ENCODE data around the gene TMPRSS9.
"Not testable (repeated sequence)": the region's sequence is repeated elsewhere in the genome, so short reads cannot be mapped to it uniquely, and the experiment has no call there.

The TMPRSS9 gene

DNA sequence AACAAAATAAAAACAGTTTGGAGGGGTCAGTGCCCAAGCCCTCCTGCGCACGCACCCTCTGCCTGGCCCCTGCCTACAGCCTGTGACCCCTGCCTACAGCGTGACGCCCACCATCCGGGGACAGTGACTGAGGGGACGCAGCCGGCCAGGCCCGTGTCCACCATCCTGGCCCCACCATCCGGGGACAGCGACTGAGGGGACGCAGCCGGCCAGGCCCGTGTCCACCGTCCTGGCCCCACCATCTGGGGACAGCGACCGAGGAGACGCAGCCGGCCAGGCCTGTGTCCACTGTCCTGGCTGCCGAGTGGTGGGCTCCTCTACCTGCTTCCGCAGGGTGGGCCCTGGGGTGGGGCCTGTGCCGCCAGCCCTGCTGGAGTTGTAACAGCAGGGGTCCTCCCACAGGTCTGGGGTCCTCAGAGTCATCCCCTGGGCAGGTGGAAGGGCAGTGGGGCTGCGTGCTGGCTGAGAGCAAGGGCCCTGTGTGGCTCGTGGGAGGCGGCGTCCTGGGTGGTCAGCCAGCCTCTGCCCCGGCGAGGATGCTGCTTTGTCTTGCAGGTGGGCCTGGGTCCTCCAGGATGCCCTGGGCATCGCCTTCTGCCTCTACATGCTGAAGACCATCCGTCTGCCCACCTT lies 17.3 kb upstream of the TMPRSS9 start:
- DNase-seq = no peak

DNA sequence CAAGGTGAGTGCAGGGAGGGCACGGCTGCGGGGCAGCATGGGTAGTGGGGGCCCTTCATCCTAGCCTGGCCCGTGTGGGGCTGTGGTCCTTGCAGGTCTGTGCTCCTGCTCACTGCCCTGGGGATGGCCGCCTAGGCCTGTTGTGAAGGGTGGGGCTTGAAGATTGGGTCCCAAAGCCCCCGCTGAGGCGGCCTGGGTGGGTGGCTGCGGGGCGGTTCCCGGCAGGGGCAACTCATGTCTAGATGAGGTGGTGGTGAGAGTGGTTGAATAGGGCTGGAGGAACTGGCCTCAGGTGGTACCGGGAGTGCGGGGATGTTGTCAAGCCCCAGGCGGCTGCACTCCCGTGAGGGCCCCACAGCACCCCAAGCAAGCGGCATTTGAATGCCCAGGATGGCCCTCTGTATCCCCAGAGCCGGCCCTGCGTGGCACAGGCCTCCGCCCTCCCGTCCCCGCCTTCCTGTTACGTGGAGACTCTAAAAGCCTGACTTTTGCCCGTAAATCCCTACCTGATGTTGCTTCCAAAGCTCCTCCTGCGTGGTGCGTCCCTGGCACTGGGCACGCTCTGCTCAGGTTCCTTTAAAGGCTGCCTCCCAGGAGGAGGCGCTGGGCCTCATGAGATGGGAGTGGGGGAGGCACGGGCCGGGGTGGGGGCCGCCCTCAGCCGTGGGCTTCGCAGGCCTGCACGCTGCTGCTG lies 16.6 kb upstream of the TMPRSS9 start:
- no peak for DNase-seq

DNA sequence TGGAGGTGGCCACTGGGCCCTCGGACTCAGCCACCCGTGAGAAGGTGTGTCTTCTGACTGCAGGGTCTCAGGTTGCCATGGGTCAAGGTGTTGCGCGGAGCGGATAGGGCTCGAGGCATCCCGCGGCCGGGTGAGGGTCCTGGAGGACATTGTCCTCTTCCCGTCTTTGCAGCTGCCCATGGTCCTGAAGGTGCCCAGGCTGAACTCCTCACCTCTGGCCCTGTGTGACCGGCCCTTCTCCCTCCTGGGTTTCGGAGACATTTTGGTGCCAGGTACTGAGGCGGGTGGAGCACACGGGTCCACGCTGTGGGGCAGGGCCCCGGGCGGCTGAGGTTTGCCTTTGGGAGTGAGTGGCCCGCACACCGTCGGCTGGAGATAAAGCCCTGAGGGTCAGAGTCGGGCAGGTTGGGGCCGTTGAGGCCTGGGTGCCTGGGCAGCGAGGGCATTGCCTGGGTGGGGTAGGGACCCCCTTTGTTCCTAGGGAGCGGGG lies 15.6 kb upstream of the TMPRSS9 start:
- no peak for DNase-seq

DNA sequence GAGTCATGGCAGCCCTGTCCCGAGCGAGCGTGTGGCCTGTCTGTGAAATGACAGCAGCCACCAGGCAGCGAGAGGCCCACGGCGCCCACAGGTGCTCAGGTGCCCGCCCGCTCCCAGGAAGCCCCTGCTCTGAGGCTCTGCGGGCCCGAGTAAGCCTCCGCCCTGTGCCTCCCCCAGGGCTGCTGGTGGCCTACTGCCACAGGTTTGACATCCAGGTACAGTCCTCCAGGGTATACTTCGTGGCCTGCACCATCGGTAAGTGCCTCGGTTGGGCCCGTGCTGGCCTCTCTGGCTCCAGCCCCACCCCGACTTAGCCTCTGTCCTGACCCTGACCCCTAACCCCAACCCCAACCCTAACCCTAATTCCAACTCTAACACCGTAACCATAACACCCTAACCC lies 15.0 kb upstream of the TMPRSS9 start:
- DNase-seq = no peak

DNA sequence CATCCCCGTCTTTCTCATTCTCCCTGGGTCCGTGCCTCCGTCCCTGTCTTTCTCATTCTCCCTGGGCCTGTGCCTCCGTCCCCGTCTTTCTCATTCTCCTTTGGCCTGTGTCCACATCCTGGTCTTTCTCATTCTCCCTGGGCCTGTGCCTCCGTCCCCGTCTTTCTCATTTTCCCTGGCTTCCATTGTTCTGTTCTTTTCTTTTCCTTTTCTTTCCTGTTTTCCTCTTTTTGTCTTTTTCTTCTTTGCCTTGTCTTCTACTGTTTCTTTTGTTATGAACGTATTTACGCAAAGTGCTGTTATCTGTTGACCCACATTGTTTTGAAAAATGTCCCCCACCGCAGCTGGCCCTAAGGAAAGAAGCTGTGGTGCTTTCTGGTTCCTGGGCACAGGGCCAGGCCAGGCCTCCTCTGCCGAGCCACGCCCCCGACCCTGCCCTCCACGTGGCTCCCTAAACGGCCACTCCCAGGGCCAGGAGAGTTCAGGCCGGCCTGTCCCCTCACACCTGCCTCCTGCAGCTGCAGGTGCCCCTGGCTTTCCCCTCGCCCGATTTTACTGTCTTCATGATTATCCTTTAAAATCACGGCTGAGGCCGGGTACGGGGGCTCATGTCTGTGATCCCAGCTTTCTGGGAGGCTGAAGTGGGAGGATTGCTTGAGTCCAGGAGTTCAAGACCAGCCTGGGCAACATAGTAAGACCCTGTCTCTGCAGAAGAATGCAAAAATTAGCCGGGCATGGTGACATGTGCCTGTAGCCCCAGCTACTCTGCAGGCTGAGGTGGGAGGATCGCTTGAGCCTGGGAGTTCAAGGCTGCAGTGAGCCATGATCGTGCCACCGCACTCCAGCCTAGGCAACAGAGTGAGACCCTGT lies 14.0 kb upstream of the TMPRSS9 start:
- no peak for DNase-seq

DNA sequence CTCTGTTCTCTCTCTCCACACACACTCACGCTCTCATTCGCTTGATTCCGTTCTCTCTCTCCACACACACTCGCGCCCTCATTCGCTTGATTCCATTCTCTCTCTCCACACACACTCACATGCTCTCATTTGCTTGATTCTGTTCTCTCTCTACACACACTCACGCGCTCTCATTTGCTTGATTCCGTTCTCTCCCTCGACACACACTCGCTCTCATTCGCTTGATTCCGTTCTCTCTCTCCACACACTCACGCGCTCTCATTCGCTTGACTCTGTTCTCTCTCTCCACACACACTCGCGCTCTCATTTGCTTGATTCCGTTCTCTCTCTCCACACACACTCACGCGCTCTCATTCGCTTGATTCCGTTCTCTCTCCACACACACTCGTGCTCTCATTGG lies 10.2 kb upstream of the TMPRSS9 start:
- not testable (repeated sequence) for DNase-seq

DNA sequence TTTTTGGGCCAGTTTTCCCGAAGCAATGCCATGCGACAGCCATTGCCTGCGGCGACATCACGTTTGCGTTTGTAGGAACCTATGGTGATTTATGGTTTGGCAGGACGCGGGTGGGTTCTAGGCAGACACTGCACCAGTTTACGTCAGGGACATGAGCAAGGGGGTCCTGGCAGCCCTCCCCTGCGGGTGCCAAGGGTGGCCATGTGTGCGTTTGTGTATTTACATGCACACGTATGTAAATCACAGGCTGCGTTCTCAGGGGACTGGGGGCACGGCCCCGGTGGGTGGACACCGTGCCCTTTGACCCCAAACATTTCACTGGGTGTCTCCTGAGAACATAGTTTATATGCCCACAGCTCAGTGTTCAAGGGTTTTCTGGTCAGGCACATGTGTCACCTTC lies 9.4 kb upstream of the TMPRSS9 start:
- DNase-seq = no peak

DNA sequence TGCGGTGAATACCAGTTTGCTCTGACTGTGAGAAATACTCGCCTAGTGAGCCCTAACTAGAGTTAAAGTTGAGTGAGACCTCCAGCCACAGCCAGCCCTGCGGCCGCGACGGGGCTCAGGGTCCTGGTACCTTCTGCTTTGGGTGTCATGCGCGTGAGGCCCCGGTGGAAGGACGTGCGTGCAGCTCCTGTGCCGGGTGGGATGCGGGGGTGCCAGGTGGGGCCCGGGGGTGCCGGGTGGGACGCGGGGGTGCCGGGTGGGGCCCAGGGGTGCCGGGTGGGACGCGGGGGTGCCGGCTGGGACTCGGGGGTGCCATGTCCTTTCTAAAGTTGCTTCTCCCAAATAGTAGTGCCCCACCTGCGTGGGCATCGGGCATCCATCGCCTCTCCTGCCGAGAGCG lies 8.5 kb upstream of the TMPRSS9 start:
- DNase-seq = no peak

DNA sequence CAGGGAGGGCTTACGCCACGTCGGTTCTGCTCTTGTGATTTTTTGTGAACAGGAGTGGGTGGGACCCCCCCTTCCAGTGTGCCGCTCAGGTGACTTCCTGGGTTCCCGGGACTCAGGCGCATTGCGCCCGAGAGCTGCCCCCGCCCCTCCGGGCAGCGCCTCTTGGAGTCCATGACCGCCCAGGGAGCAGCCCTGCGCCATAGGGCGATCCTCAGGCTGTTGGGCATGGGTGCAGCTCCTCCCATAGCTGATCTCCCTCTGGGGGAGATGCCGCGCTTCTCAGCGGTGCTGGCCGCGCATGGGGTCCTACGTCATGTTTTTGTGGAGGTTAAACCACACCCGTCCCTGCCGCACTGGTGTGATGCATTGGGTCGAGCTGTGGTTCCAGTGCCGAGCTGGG lies 7.9 kb upstream of the TMPRSS9 start:
- DNase-seq = no peak

DNA sequence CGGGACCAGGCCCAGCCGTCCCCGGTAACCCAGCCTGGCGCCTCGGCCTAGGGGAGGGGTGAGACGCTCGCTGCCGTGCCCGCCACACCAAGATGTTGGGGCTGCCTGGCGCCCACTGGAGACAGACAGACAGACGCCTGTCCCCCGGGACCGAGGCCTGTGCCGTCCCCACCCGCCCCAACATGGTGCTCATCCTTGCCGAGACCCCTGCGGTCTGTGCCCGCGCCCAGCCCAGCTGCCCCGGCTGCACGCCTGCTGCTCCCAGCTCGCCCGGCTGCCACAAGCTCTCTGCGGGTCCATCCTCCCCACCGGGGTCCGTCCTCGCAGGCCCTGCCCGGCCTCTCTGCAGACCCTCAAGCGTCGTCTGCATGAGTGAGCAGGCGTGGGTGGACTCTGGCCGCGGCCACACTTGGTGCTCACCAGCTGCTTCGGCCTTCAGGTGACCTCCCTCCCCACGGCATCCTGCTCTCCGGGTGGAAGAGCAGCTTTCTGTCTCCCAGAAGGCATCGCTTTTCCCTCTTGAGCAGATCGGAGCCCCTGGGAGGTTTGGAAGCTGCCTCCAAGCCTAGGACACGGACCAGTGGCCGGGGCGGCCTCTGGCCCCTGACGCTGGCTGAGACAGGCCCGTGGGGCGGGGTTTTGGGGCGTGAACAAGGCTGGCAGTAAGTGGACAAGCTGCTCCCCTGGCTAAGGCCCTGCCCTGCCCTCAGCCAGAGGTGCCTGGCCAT lies 6.7 kb upstream of the TMPRSS9 start:
- DNase-seq = no peak

DNA sequence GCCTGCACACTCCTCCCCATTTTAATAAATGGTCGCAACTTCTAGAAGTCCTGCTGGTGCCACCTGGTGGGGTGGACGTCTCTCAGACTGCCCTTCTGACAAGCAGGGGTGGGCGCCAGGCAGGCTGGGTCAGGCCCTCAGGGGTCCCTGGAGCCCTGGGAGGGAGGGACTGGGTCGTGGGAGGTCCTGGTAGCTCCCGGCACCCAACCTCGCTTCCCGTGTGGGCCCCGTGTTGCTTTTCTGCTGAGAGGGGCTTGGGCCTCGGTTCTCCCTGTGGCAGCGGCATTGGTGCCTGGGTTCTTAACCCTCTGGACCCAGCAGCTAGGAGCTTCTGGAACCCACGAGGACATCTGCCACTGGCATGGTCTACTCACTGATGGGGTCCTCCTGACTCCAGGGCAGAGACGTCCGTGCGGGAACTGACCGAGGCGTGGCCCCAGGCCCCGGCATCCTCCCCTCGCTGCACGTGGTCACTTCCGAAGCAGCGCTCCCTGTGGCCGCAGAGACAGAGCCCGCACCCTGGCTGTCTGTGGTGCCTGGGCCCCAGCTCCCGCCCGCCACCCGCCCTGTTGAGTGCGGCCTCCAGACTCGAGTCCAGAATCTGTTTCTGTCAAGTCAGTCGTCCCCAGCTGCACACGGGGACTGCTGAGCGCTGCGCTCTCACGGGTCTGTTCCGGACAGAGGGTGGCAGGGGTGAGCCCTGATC lies 6.0 kb upstream of the TMPRSS9 start:
- no peak for DNase-seq

DNA sequence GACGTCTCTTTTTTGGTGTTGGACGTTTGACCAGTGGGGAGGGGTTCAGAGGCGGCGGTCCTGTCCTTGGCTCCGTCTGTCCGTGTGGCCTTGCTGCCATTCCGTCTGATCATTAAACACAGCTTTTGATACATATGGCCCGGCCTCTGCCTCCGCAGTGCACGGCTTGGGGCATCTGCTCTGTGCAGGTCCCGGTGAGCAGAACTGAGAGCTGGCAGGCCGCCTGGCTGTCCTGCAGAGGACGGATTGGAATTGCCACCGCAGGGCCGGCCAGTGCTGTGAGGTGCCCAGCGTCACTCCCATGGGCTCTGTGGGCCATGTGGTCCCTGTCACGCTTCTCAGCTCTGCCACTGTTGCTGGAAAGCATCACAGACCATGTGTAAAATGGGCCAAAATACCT lies 5.4 kb upstream of the TMPRSS9 start:
- no peak for DNase-seq

DNA sequence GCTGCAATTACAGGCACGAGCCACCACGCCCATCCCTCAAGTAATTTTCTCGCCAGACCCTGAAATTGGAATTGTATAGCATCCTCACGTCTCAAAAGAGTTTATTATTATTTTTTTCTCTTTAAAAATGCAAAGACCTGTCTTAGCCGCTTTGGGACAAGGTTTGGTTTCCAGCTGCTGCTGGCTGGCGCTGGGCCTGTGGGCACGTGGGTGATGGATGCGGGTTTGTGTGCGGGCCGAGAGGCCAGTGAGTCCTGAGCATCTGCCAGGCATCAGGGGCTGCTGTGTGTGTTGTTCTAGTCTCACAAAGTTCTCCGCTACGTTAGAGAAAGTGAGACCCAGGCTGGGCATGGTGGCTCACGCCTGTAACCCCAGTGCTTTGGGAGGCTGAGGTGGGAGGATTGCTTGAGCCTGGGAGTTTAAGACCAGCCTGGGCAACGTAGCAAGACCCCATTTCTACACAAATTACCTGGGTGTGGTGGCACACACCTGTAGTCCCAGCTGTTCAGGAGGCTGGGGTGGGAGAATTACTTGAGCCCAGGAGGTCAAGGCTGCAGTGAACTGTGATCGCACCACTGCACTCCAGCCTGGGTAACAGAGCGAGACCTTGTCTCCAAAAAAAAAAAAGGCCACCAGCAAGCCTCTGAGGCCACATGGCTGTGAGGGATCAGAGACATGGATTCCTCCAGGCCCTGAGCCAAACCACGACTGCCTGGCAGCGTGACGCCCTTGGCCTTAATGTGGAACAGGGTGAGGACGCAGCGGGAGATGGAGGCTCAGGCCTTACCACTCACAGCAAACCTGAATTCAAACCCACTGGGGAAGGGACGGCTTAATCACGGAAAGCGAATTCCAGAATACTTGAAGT lies 4.7 kb upstream of the TMPRSS9 start:
- no peak for DNase-seq

DNA sequence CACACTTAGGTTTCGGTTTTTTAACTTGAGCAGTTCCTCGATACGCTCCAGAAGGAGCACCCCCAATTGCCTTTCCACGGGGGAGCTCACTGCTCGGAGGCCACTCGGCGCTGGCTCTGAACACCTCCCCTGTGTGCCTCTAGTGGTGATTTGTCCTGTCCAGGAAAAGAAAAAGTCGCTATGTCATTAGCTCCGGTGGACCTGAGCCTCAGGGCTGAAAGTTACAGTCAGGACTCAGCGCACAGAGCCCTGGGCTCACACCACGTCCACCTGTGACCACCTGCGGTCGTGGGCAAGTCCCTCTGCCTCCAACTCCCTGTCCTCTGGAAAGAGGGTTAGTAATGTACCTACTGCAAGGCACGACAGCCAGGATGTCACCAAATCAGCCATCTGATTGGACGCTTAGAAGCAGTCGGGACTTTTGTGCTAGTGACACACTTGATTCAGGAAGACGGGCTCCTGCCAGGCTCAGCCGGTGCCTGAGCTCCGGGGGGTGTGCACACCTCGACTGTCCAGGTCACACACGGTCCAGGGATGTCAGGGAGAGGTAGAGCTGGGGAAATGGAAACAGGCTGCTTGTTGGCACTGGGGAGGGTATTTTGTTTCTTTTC lies 3.9 kb upstream of the TMPRSS9 start:
- no peak for DNase-seq

DNA sequence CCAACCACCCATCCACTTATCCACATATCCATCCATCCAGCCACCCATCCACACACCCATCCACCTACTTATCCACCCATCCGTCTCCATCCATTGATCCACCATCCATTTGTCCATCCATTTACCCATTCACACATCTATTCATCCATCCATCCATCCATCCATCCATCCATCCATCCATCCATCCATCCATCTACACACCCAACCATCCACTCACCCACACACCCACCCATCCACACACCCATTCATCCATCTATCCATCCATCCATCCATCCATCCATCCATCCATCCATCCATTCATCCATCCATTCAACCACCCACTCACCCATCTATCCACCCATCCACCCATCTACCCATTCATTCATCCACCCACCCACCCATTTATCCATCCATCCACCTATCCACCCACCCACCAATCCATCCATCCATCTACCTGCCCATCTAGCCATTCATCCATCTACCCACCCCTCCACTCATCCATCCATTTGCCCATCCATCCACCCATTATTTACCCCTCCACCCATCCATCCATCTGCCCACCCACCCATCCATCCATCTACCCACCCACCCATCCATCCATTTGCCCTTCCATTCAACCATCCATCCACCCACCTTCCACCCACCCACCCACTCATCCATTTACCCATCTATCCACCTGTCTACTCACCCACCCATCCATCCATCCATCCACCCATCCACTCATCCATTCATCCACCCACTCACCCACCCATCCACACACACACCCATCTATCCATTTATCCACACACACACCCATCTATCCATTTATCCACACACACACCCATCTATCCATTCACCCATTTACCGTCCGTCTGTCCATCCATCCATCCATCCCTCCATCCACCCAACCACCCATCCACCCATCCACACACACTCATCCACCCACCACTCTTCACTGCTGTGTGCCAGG lies 2.5 kb upstream of the TMPRSS9 start:
- DNase-seq = no peak

DNA sequence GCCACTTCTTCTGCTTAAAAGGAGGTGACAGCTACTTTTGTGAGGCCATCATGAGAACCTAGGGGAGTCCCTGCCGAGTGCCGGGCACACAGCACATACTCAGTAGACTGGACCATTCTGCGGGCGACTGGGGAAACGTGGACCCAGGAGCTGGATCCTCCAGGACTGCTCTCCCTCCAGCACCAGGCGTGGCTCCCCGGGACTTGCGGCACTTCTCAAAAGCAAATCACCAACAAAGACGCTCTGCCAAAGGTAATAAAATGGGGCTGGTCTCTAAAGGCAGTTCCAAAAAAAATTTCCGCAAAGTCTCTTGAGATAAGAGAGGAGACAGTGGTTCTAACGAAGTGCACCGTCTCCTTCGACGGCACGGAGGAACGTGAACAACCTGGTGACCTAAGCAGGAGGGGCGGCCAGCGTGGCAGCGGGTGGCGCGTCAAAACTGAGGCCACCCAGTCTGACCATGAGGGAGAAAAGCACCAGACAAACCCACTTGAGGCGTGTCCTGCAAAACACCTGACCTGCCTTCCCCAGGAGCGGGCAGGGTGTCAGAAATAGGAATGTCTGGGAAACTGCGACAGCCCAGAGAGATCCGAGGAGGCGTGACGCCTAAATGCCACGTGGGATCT lies 1.4 kb upstream of the TMPRSS9 start:
- no peak for DNase-seq

DNA sequence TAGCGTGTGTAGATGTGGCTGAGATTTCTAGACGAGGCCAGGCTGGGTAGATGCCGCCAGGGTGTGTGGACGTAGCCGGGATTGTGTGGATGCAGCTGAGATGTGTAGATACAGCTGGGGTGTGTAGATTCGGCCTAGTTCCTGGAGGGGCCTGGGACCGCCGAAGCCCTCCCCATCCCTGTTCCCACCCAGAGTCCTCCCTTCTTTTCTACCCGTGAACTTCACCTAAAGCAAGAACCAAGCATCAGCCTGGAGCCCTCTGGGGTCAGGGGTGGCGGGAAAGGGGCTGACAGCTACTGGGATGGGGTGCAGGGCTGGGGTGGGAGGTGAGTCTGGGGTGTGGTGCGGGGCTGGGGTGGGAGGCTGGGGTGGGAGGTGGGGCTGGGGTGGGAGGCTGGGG lies 768 bp downstream of the TMPRSS9 start:
- DNase-seq = no peak

DNA sequence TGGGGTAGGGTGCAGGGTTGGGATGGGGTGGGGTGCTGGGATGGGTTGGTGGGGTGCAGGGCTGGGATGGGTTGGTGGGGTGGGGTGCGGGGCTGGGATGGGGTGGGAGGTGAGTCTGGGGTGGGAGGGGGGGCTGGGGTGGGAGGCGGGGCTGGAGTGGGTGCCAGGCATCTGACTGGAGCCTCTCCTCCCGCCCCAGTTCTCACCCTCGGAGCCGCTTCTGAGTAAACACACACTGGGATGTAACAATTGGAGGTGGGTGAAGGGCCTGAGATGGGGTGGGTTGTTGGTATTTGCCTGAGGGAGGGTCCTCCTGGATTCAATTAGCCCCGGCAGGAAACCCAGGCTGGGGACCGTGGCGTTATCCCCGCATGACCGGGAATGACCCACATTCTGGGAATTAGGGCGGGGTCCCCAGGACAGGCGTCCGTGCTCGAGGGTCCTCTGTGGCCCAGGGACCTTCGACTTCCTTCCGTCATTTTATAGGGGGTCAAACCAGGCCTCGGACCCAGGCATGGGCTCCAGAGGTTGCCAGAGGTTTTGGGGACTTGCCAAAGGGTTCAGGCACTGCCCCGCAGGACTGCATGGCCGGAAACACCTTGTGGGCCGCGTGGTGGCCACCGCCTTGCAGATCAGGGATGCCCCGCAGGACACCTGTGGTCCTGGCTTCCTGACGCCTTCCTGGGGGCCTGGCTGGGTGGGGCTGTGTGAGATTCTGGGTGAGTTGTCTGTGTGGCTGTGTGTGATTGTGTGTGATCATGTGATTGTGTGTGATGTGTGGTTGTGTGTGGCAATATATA lies 1.4 kb downstream of the TMPRSS9 start:
- no peak for DNase-seq

Measured in CD4-positive, alpha-beta T cell treated with Interleukin-6 for 4 hours (primary cell).